RWPE2 (cell line): ENCODE measurements around the gene LAMB4.
A peak's percentile ranks its signal among the peaks of the same experiment; 100 is the strongest.

Source experiments
- ATAC-seq: fragments of 200-7000 bp; cut with Tn5 transposase; 3 replicates; pipeline ENCODE4 v1.9.1; 2021; ENCODE audit warnings: low read depth
- DNase-seq: peaks from one replicate; pipeline ENCODE4 v3.0.0-alpha.2; 2020; ENCODE audit warnings: low spot score
- H3K27ac ChIP-seq: fragments of 450-650 bp; 2 replicates; pipeline ENCODE4 v1.5.1; 2017; ENCODE audit warnings: mild to moderate bottlenecking; ENCODE audit not compliant: poor library complexity, severe bottlenecking
- H3K27me3 ChIP-seq: fragments of 250-450 bp; sonication (Bioruptor Pico); 2 replicates; pipeline ENCODE4 v1.5.1; 2021; ENCODE audit warnings: mild to moderate bottlenecking, moderate library complexity; ENCODE audit not compliant: insufficient read depth, poor library complexity, severe bottlenecking
- H3K36me3 ChIP-seq: fragments of 250-450 bp; sonication (Bioruptor Pico); 2 replicates; pipeline ENCODE4 v1.5.1; 2020; ENCODE audit warnings: low read depth, mild to moderate bottlenecking, moderate library complexity
- H3K4me1 ChIP-seq: fragments of 250-450 bp; sonication (Bioruptor Pico); 2 replicates; pipeline ENCODE4 v1.5.1; 2021; ENCODE audit warnings: mild to moderate bottlenecking, moderate library complexity; ENCODE audit not compliant: insufficient read depth, poor library complexity, severe bottlenecking
- H3K4me3 ChIP-seq: fragments of 250-450 bp; sonication (Bioruptor Pico); 2 replicates; pipeline ENCODE4 v1.5.1; 2021; ENCODE audit warnings: mild to moderate bottlenecking, moderate library complexity; ENCODE audit not compliant: severe bottlenecking
- H3K9me3 ChIP-seq: fragments of 250-450 bp; sonication (Bioruptor Pico); 2 replicates; pipeline ENCODE4 v1.5.1; 2021; ENCODE audit warnings: mild to moderate bottlenecking, moderate library complexity; ENCODE audit not compliant: severe bottlenecking
- TF ChIP-seq, protein P1 (sequence below): fragments of 450-650 bp; IDR thresholded peaks from one replicate; pipeline ENCODE4 v1.5.1; 2017; ENCODE audit warnings: mild to moderate bottlenecking, moderate library complexity; ENCODE audit not compliant: poor library complexity, severe bottlenecking

LAMB4 gene

DNA sequence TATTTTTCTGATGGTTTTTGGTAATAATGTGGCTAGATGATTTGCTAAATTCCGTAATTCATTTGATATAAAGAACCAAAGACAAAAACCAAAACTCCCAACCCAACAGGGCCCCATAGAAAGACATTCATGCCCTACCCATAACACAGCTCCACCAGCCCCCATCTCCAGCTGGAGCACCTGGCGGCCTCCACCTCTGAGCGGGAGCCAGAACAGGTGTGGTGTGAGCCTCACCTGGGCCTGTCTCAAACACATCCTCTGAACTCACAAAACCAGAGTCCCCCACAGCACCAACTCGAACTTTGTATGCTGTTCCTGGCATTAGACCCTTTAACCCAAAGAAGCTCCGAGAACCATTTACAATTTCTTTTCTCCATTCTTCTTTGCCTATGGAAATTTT, 36.5 kb upstream of the LAMB4 start:
- Histone ChIP-seq H3K36me3 (no peaks in the 10 kb centered on the region), H3K4me3 (no peak overlapping the region), H3K27me3 (no peaks in the 10 kb centered on the region), H3K9me3 (no peaks in the 10 kb centered on the region), H3K27ac (no peak overlapping the region), H3K4me1 (peaks cover 3% of the 10 kb centered on the region)
- TF ChIP-seq, protein P1, sequence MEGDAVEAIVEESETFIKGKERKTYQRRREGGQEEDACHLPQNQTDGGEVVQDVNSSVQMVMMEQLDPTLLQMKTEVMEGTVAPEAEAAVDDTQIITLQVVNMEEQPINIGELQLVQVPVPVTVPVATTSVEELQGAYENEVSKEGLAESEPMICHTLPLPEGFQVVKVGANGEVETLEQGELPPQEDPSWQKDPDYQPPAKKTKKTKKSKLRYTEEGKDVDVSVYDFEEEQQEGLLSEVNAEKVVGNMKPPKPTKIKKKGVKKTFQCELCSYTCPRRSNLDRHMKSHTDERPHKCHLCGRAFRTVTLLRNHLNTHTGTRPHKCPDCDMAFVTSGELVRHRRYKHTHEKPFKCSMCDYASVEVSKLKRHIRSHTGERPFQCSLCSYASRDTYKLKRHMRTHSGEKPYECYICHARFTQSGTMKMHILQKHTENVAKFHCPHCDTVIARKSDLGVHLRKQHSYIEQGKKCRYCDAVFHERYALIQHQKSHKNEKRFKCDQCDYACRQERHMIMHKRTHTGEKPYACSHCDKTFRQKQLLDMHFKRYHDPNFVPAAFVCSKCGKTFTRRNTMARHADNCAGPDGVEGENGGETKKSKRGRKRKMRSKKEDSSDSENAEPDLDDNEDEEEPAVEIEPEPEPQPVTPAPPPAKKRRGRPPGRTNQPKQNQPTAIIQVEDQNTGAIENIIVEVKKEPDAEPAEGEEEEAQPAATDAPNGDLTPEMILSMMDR, result no peak
- ATAC-seq, result no peak
- no peak for DNase-seq

DNA sequence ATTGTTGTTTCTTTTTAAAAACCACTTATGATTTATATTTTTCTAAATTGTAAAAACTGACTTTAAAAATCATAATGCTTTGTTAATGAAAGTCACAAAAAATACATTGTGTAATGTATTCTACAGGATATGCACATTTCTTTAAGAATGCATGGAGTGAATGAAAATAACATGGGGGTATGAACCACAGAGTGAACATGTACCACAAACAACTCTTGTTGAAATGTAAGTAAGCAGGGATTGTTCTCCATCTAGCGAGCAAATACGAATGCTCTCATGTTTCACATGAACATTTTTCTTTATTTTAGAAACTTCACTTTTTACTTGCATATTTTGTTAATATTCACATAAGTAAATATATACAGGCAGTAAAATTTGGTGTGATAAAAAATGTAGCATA, 35.6 kb upstream of the LAMB4 start:
- H3K4me3 ChIP-seq, result no peak overlapping the region
- DNase-seq, result no peak
- H3K27ac ChIP-seq, result no peak overlapping the region
- ATAC-seq, result no peak
- H3K4me1 ChIP-seq, result peaks cover 3% of the 10 kb centered on the region
- TF ChIP-seq, protein P1, result no peak
- no peaks in the 10 kb centered on the region for H3K27me3 ChIP-seq
- H3K36me3 ChIP-seq, result no peaks in the 10 kb centered on the region
- H3K9me3 ChIP-seq, result no peaks in the 10 kb centered on the region

DNA sequence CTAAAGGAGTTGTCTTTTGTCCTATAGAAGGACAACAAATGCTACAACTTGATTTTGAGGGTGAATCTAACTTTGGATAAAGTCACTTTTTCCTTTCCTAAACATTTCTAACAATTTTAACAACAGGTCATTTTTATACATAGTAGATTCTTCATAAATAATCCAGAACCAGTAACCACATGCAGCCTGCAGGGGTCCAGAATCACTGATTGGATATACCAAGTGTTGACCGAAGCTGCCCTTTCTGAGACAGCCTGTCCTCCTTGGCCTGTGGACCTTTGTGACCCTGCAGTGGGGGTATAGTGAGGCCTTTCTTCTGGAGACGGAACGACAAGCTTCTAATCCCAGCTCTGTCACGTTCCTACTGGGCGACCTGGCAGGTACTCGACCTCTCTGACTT, 34.8 kb upstream of the LAMB4 start:
- H3K27me3 ChIP-seq, result no peaks in the 10 kb centered on the region
- no peak for ATAC-seq
- H3K27ac ChIP-seq, result no peak overlapping the region
- H3K4me3 ChIP-seq, result no peak overlapping the region
- no peak for DNase-seq
- no peaks in the 10 kb centered on the region for H3K9me3 ChIP-seq
- TF ChIP-seq, protein P1, result no peak
- H3K36me3 ChIP-seq, result no peaks in the 10 kb centered on the region
- peaks cover 3% of the 10 kb centered on the region for H3K4me1 ChIP-seq

DNA sequence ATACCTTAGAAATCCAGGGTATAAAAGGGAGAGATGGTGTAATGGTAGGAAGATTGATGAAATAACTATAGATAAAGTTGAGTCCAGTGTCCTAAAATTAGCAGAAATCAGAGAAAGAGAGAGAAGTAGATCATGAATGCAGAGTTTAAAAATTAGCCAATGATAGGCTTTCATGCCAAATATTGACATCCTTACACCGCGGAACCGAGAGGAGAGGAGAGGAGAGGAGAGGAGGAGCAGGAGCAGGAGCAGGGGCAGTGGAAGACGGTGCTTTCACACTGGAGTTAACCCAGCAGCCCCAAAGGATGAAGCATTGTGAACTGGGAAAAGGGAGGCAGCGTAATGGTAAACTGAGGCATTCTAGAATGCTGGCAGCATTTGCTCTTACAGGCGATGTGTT, 34.2 kb upstream of the LAMB4 start:
- DNase-seq, result no peak
- TF ChIP-seq, protein P1, result no peak
- H3K4me1 ChIP-seq, result peaks cover 3% of the 10 kb centered on the region
- no peak for ATAC-seq
- no peak overlapping the region for H3K27ac ChIP-seq
- no peaks in the 10 kb centered on the region for H3K27me3 ChIP-seq
- no peaks in the 10 kb centered on the region for H3K36me3 ChIP-seq
- H3K9me3 ChIP-seq, result no peaks in the 10 kb centered on the region
- H3K4me3 ChIP-seq, result no peak overlapping the region

DNA sequence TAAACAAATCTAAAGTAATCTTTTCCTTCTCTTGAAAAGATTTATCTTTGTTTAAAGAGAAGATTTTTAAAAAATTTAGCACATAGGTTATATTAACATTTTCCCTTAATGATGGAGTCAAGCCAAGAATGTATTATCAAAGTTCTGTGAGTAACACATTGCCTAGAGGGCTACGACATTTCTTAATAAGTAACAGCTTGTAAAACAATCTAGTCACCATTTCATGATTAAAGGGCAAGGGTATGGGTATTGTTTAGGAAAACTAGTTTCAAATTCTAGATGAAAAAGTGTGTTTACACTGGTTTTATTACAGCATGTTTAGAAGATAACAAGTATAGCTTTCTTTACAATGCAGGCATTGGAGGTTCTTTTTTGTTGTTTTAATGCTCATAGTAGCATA, 28.6 kb upstream of the LAMB4 start:
- TF ChIP-seq, protein P1, result no peak
- H3K27ac ChIP-seq, result no peak overlapping the region
- no peak for DNase-seq
- peaks cover 13% of the 10 kb centered on the region for H3K4me1 ChIP-seq
- no peaks in the 10 kb centered on the region for H3K27me3 ChIP-seq
- ATAC-seq, result peak; percentile 72
- H3K4me3 ChIP-seq, result no peak overlapping the region
- H3K36me3 ChIP-seq, result no peaks in the 10 kb centered on the region
- no peaks in the 10 kb centered on the region for H3K9me3 ChIP-seq
